PFSK-1 (cell line): ENCODE data around the gene DBX1.

Experiments used
- POLR2AphosphoS5 ChIP-seq: IDR thresholded peaks from 2 replicates; pipeline ENCODE4 v1.6.1; 2012; ENCODE audit warnings: low read depth, mild to moderate bottlenecking, control low read depth, low read length, moderate library complexity
- REST ChIP-seq, 2 experiments: IDR thresholded peaks; 2 replicates each; pipeline versions ENCODE4 v1.6.1 to v1.8.0; 2011 to 2012; ENCODE audit warnings: low read depth in 2 of 2, low read length in 2 of 2, control low read depth in 1 of 2, inconsistent platforms in 1 of 2, mild to moderate bottlenecking in 1 of 2, moderate library complexity in 1 of 2; ENCODE audit not compliant: insufficient read depth in 1 of 2
- SIN3A ChIP-seq: IDR thresholded peaks from 2 replicates; pipeline ENCODE4 v1.6.1; 2012; ENCODE audit warnings: mild to moderate bottlenecking, low read length, moderate library complexity, borderline replicate concordance; ENCODE audit not compliant: insufficient read depth
- TAF1 ChIP-seq: IDR thresholded peaks from 2 replicates; pipeline ENCODE4 v1.6.1; 2012; ENCODE audit warnings: low read length, control low read depth, borderline replicate concordance; ENCODE audit not compliant: insufficient read depth

- TF ChIP-seq REST (IDR thresholded peaks at IDR 0.05; ENCODE audit: insufficient read depth in 1 of 2, low read depth in 2 of 2, low read length in 2 of 2) (no peak), POLR2AphosphoS5 (no peak), SIN3A (no peak), TAF1 (no peak)
These were observed 38.1 kb downstream of the DBX1 start for GRCh38 chr11:20122131-20122530.
